GM18873 (cell line): ENCODE results near the gene CA9.

ENCODE experiments used
- ATAC-seq: cut with Tn5 transposase; IDR thresholded peaks from one replicate; pipeline ENCODE4 v1.9.1; 2021; ENCODE audit warnings: mild to moderate bottlenecking, moderate library complexity, moderate number of reproducible peaks; ENCODE audit not compliant: unreplicated experiment, low FRiP score

CA9 gene

GRCh38 chr9:35712762-35713400 lies 39.2 kb downstream of the CA9 start:
- ATAC-seq, result no peak

- no peak for ATAC-seq
Observed at GRCh38 chr9:35713578-35713977, 39.9 kb downstream of the CA9 start.

- no peak for ATAC-seq
Observed at GRCh38 chr9:35714123-35714522, 40.4 kb downstream of the CA9 start.

- ATAC-seq, result no peak
Observed at GRCh38 chr9:35714579-35715252, 41.0 kb downstream of the CA9 start.

- ATAC-seq, result no peak
Observed at GRCh38 chr9:35716230-35716629, 42.5 kb downstream of the CA9 start.

GRCh38 chr9:35717132-35717870 lies 43.6 kb downstream of the CA9 start:
- ATAC-seq, result no peak

- no peak for ATAC-seq
Observed at GRCh38 chr9:35718721-35719511, 45.2 kb downstream of the CA9 start.

GRCh38 chr9:35719546-35719945 lies 45.8 kb downstream of the CA9 start:
- no peak for ATAC-seq

- ATAC-seq, result no peak
Observed at GRCh38 chr9:35723426-35723825, 49.7 kb downstream of the CA9 start.

- no peak for ATAC-seq
Observed at GRCh38 chr9:35723908-35724307, 50.2 kb downstream of the CA9 start.

GRCh38 chr9:35725362-35725761 lies 51.6 kb downstream of the CA9 start:
- no peak for ATAC-seq

GRCh38 chr9:35726931-35727330 lies 53.2 kb downstream of the CA9 start:
- no peak for ATAC-seq

- no peak for ATAC-seq
Observed at GRCh38 chr9:35727676-35728040, 53.9 kb downstream of the CA9 start.

- no peak for ATAC-seq
Observed at GRCh38 chr9:35728041-35728971, 54.6 kb downstream of the CA9 start.

GRCh38 chr9:35729101-35729500 lies 55.4 kb downstream of the CA9 start:
- ATAC-seq, result no peak

- ATAC-seq, result no peak
Observed at GRCh38 chr9:35729700-35730485, 56.2 kb downstream of the CA9 start.

GRCh38 chr9:35730486-35730854 lies 56.7 kb downstream of the CA9 start:
- no peak for ATAC-seq
